GM18907 (cell line): ENCODE results near the gene YIPF2.

Source experiments
- ATAC-seq: cut with Tn5 transposase; IDR thresholded peaks from one replicate; pipeline ENCODE4 v1.9.1; 2021; ENCODE audit warnings: mild to moderate bottlenecking, moderate library complexity; ENCODE audit not compliant: unreplicated experiment

Gene YIPF2

DNA sequence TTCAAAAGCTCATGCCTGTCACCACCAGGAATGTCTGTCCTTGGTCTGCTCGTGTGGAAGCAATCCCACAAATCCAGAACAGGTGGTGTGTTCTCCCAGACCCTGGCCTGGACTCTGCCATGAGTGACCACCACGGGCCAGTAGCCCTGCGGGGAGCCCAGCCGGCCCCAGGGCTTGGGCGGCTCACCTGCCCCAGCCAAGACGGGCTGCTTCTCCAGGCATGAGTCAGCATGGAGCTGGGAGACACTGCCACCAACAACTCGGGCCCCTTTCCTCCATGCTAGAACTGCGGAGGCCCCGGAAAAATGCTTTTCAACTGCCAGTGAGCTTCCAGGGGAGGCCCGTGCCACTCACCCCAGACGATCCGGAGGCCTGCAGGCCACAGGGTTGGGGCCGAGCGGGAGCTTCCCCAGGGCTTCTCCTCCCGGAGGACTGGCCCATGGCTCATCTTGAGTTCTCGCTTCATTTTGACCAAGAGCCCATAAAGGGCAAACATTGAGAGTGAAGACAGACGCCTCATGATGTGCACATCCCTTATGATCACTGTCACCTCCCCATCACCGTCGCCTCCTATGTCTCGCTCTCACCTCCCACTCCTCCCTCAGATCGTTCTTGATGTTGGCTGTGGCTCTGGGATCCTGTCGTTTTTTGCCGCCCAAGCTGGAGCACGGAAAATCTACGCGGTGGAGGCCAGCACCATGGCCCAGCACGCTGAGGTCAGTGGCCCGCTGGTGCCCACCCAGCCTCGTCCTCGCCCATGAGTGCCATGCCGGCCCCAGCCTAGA lies 16.7 kb downstream of the YIPF2 start:
- ATAC-seq, result no peak

DNA sequence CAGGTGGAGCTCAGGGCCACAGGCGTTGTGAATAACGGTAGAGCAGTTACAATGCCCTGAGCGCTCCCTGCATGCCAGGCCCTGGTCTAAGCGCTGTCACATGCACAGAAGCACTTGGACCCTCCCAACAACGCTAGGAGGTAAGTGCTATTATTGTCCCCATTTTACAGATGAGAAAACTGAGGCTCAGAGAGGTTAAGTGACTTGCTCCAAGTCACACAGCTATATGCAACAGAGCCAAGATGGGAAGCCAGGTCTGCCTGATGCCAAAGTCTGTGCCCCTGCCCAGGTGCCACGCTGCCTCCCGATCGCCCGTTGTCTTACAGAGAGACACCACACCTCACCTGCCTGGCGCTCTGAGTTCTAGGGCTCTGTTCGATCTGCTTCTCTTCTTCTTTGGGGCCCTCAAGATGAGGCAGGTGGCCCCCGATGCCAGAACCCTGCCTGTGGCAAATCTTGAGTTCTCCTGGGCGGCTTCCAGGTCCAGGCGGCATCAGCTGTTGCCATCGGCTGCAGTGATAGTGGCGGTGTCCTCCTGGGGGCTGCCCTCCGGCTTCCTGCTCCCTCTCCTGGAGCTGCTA lies 20.0 kb downstream of the YIPF2 start:
- ATAC-seq, result no peak

DNA sequence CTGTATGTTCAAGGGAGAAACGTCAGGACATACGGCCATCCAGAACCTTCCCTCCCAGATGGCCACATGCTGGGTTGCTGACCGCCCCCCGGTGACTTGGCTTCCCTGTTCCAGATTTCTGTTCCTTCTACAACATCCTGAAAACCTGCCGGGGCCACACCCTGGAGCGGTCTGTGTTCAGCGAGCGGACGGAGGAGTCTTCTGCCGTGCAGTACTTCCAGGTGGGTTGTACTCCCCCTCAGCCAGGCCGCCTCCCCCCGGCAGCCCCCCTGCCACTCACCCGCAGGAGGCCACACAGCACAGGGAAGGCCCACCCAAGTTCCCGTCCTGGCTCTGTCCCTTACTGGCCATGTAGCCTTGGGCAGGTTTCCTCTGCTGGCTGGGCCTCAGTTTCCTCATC lies 20.5 kb downstream of the YIPF2 start:
- no peak for ATAC-seq

DNA sequence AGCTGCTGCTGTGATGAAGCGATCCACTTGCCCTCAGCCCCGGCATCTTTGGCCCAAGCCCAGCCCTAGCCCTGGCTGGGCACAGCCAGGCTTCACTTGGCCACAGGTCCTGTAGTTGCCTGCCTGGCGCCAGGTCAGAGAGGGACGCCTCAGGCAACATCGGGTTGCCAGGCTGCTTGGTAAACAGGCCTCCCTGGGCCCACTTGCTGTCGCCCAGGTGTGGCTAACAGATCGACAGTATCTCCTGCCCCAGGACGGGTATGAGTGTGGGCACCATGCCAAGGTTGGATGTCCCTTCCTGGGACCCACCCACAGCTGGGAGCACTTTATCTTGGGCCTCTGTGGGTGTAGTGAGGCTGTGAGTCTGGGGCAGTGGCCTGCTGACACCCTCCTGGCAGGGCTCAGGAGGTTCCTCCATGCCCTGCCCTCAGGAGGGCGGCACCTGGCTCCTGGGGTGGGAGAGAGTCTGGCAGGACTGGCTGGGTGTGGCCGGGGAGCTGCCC lies 29.2 kb downstream of the YIPF2 start:
- ATAC-seq, result no peak

DNA sequence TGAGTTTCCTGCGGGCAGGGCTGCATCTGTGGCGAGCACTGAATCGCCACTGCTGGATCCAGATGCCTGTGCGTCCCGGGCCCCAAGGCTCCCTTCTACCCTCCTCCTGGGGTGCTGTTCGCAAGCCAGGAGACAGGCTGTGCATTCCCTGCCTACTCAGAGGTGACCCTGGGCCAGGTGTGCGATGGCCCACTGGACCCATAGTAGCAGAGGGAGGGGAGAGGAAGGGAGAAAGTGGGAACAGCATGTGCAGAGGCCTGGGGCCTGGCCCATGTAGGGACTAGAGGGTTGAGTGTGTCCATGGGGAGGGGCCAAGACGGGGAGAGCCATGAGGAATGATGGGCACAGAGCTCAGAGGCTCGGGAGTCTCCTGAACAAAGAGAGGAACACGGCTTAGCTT lies 29.8 kb downstream of the YIPF2 start:
- no peak for ATAC-seq

DNA sequence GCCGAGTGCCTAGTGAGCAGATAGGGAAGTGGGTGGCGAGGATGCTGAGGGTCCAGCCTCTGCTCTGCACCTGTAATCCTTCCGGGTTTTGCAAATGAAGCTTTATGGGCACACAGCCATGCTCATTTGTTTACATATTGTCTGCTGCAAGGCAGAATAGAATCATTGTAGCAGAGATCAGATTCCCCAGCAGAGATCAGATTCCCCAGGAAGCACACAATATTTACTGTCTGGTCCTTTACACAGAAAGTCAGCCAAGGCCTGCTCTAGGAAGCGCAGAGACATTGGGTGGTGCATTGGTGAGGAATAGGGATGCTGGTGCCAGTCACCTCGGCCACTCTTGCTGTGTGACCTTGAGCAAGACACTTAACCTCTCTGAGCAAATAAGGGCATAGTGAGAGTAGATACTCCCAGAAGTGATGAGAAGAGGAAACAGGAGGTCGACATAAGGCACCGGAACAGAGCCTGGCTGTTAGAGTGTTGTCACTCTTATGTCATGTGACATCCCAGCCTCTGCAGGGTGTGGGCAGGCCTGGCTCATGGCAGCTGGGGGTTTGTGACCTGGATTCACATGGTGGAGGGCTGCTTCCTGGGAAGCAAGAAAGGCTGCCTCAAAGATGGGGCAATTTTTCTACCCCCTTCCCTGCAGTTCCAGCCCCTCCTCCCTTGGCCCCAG lies 31.4 kb downstream of the YIPF2 start:
- no peak for ATAC-seq

DNA sequence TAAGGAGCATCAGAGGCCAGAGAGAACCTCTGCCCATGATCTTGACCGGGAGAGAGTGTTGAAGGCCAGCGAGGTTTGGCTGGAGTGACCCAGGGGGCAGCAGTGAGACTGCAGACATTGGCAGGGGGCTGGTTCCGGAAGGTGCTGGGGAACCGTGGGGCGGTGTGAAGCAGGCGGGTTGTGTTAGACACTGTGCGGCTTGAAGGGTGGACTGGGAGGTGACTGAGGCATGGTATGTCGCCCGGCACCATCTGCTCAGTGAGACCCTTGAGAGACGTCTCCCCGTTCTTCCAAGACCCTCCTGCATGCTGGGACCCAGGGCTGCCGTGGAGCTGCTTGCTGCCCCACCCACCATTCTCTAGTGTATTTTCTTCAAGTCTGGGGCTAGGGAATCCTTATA lies 32.5 kb downstream of the YIPF2 start:
- no peak for ATAC-seq

DNA sequence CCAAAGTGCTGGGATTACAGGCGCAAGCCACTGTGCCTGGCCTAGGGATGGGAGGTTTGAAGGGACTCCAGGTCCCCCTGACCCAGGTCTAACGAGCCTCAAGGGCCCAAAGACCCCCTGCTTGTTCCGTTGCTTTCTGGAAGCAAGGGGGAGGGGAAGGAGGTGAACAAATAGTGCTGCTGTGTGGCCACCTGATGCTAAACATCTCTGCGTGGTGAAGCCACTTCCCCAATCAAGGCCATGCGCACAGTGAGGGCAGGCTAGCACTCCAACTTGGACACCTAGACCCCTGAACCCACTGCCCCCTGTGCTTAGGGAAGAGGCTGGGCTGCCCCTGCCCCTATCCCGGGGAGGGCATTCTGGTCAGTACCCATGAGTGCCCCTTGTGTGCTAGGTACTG lies 33.1 kb downstream of the YIPF2 start:
- no peak for ATAC-seq

DNA sequence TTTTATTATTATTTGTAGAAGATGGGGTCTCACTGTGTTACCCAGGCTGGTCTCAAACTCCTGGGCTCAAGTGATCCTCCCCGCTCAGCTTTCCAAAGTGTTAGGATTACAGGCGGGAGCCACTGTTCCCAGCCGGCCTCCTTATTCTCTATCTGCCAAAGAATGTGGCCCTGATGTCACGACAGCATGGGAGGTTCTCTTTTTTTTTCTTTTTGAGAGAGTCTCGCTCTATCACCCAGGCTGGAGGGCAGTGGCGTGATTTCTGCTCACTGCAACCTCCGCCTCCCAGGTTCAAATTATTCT lies 33.6 kb downstream of the YIPF2 start:
- no peak for ATAC-seq

DNA sequence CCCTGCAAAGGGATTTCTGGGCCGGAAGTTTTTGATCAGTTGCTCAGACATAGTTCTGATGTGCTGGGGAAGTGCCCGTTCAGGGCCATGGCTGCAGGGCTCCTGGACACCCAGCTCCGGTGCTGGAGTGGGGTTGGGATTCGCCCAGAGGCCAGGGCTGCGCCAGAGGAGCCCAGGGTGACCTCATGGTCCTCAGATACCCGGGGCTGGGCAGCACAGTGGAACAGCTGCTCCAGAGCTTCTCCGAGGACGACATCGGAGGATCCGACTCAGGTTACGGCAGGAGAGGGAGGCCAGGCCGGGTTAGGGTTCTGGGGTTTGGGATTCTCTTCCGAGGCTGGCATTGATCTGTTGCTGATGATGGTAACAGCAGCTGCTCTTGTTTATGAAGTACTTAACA lies 36.2 kb downstream of the YIPF2 start:
- ATAC-seq, result no peak

DNA sequence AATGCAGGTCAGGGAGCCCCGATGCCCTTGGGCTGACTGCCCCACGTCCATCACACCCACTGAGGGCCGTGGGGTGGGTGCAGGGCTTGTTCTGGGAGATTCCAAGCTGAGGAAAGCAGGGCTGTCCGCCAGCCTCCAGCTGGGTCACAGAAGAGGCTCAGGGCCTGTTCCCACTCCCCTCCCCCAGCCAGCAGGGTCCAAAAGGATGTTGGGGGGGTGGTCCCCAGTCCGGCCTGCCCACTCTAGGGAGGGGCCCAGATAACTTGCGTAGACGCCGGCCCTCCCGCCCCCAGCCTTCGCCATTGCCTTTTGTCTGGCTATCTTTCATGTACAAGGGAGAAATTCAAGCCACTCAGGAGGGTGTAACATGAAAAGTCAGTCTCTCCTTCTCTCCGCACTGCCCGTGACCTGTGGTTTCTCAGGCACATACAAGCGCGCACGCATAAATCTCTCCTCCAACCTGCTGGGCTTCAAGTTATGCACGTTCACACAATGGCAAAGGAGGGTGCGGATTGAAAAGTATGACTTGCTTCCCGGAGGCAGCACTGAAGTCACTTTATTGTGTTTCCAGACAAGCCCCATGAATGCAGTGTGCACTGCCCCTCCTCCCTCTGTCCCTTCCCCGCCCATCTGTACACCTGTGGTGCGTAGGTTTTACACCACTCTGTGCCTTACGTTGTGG lies 36.9 kb downstream of the YIPF2 start:
- ATAC-seq, result no peak

DNA sequence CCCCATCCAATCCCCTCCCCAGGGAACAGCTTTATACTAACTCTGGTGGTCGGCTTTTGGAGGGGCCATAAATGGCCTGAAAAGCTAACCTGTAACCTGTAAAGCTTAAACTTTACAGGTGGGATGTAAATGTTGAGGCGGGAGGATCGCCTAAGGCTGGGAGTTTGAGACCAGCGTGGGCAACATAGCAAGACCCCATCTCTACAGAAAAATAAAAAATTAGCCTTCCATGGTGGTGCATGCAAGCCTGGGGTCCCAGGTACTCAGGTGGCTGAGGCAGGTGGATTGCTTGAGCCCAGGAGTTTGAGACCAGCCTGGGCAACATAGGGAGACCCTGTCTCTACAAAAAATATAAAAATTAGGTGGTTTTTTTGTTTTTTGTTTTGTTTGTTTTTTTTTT lies 38.6 kb downstream of the YIPF2 start:
- ATAC-seq, result no peak

DNA sequence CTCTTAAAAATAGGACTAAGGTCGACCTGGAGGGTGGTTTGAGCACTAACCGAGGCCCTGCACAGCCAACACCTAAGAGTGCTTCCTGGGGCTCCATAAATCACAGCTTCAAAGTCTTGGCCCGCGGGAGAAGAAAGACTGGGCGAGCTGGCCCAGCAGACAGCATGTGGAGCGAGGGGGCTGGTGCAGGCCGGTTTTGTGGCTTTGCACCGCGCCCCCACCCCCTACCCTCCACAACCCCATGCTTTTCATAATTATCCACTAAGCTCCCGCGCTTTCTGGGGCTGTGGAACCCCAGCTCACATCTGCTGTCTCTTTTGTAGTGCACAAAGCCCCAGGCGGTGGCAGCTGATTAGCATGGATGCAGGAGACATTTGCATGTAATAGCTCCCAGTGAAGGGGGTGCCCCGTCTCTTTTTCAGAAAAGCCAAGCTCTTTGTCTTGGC lies 40.0 kb downstream of the YIPF2 start:
- ATAC-seq, result no peak

DNA sequence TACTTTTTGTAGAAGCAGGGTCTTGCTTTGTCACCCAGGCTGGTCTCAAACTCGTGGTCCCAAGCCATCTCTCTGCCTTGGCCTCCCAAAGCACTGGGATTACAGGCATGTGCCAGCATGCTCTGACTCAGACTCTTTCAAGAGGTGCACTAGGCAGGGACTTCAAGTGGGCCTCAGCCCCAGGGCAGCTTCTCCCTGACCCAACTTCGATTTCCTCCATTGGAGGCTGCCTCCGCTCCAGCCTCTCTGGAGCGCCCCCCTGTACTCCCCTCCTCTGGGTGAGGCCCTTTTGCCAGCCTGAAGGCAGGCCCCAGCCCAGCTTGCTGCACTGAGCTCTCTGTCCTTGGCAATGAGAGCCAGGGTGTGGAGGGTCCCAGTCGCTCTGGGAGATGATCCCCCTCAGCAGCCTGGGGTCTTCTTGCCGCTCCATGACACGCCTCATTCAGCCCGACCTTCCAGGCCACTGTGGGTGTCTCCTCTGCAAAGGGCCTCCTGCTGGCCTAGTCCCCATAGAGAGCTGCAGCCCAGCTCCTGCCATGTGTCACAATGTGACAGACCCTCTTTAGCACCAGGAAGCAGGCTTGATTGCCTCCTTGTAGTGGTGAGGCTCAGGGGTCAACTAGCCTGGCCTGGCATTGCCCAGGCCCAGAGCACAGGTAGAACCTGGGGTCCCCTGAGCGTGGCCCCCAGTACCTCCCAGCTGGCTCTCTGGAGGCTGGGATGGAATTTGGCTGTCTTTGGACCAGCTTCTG lies 40.6 kb downstream of the YIPF2 start:
- no peak for ATAC-seq

DNA sequence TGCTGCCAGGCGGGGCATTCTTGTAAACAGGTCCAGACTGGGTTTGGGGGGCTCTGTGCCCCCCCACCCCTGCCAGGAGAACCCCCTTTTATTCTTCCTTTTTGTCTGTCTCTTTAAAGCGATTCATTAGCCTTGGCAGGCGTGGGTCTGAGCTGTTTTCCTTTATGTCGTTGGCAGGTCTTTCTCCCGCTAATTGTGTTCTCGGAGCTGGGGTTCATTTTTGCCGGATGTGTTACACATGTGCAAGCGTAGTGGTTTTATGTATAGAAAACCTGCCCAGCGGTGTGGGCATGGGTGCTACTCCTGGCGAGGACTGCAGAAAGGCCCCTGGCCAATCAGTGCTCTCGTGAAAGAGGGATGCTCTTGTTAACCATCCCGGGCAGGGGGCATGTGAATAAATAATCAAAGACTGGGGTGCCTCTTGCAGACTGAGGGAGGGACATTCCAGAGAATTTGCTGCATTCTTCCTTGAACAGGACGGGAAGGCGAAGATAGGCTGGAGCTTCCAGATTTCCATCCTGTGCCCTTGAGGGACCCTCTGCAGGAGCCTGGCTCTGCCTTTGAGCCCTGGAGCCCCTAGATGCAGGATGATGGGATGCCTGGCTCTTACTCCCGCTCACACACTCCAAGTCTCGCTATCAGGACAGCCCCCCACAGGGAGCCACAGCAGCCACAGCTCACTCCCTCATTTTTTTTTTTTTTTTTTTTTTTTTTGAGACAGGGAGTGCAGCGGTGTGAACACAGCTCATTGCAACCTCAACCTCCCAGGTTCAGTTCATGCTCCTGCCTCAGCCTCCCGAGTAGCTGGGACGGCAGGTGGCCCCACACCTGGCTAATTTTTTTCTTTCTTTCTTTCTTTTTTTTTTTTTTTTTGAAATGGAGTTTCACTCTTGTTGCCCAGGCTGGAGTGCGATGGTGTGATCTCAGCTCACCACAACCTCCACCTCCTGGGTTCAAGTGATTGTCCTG lies 43.0 kb downstream of the YIPF2 start:
- no peak for ATAC-seq

DNA sequence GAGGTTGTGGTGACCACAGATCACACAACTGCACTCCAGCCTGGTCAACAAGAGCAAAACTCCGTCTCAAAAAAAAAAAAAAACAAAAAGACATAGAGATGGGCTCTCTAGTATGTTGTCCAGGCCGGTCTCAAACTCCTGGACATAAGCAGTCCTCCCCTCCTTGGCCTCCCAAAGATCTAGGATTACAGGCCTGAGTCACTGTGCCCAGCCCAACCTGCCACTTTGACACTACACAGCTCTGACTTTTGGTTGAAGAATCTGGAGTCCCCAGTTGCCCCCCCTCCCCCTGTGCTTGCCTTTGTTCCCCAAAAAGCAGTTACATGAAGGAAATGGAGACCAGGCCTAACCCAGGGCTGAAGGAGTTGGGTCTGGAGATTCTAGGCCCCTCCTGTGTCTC lies 44.2 kb downstream of the YIPF2 start:
- no peak for ATAC-seq

DNA sequence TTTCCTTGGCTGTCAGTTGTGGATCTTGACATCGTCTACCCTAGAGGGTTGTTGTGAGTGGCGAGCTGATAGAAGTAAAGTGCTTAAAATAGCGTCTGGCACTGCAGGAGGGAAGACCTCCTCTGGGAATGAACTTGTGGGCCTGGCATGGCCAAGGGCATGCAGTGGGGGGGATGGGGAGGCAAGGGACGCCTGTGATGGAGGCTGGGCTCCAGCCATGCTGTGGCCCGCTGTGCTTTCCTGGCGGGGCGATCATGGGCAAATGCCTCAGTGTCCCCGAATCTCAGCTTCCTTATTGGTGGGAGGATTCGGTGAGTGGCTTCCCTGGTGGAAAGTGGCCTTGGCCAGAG lies 46.4 kb downstream of the YIPF2 start:
- ATAC-seq, result no peak

DNA sequence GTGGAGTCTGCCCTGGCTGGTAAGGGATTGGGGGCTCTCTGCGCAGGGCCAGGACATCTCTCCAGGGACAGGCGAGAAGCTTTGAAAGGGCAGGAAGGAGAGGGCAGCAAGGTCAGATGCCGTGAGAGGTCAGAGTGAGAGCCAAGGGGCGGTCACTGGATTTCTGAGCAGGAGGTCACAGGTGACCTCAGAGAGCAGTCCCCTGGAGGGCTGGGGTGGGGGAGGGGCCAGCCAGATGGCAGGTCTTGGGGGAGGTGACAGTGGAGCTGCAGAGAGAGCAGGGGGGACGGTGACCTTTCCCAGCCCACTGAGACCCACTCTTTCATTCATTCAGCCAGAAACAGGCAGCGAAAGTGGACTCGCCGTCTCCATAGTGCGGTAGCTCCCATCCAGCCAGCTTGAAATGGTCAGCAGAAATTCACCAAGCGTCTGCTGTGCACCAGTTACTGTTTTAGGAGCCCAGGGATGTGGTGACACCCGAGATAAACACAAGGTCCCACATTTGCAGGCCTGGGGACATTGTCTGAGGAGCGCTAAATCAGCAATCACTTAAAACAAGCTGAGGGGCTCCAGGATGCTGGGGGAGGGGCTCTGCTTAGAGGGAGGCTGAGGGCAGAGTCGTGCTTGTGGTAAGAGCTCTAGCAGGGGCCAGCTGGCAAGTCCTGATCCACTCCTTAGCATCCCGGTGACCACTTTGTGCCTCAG lies 46.9 kb downstream of the YIPF2 start:
- no peak for ATAC-seq

DNA sequence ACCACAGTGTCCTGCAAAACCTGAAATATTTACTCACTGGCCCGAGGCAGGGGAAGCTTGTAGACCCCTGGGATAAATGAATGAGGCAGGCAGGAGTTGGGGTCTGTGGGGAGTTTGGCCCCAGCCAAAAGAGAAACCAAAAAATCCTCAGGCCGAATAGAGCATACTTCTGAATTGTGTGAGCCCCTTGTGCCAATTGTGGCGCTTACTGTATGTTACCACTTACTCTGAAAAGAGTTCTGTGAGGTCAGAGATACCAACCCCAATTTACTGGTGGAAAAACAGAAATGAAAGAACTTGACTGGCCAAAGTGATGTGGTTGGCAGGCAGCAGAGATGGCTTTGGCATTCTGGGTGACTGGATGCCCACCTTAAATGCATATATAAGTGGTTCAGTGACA lies 50.2 kb downstream of the YIPF2 start:
- no peak for ATAC-seq
